ENCODE results near the gene NGEF.
A peak's percentile ranks its signal among the peaks of the same experiment; 100 is the strongest.

Gene NGEF

DNA sequence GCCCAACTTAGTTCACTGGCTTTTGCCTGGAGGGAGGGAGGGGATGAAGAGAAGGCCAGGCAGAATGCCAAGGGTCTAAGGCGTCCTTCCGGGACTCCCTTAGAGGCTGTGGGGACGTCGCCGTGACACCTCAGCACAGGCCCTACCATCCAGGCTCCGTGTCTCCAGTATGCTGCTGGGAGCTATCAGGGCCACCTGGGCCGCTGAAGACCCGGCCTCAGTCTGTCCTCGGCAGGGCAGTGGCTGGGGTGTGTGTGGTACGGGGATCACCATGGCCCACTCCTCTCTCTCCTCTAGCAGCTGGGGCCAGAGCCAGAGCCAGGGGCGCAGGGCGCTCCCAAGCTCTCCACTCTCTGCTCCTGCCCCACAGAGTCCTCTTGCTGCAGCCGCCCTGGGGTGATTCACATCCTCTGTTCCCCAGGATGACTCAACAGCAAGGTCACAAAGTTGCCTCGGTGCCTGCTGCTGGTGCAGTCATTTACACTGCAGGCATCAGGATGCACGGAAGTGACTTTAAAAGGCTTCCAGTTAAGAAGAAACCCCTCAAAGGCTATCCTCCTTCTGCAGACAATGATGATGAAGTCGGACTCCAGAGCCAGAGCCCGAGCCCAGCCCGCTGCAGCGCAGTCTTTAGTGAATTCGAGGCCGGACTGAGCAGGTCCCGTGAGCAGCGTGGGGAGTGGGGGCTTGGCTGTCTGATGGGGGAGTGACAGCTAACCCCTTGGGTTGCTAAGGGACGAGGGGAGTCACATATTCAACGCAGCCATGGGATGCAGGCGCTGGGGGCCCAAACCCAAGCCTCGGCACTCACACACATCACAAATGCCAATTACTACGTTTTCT, 111.1 kb downstream of the NGEF start:
- no peak overlapping the region for H3K4me3 ChIP-seq (ENCODE audit: low read depth, low read length)
- ChIA-PET CTCF (interaction anchor here (0.5 to 1.1 kb wide), 2 partner anchors 152 to 222 kb away, joined by 3 to 4 read pairs; no protein-coding TSS in a partner anchor), POLR2A (no interaction called here)
- H3K9me3 ChIP-seq (ENCODE audit: control insufficient read depth, insufficient read depth, low read depth, low read length) = no peaks in the 10 kb centered on the region
- TF ChIP-seq, protein P1, sequence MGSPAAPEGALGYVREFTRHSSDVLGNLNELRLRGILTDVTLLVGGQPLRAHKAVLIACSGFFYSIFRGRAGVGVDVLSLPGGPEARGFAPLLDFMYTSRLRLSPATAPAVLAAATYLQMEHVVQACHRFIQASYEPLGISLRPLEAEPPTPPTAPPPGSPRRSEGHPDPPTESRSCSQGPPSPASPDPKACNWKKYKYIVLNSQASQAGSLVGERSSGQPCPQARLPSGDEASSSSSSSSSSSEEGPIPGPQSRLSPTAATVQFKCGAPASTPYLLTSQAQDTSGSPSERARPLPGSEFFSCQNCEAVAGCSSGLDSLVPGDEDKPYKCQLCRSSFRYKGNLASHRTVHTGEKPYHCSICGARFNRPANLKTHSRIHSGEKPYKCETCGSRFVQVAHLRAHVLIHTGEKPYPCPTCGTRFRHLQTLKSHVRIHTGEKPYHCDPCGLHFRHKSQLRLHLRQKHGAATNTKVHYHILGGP (tag by site-specific recombination; IDR thresholded peaks at IDR 0.05) = no peak
- TF ChIP-seq ZIC2 (tag by site-specific recombination; IDR thresholded peaks at IDR 0.05) = peak; percentile 52
- H3K27ac ChIP-seq (ENCODE audit: extremely low read depth, low read depth, low read length) = no peak overlapping the region
- H3K4me1 ChIP-seq (ENCODE audit: control insufficient read depth, insufficient read depth, low read length) = no peaks in the 10 kb centered on the region
- peaks cover 0 to 6% of the 10 kb centered on the region in 2 experiments; a peak in 1 of 3 replicates for H3K36me3 ChIP-seq (ENCODE audit: control insufficient read depth in 2 of 2, insufficient read depth in 1 of 2, low read length in 2 of 2)

DNA sequence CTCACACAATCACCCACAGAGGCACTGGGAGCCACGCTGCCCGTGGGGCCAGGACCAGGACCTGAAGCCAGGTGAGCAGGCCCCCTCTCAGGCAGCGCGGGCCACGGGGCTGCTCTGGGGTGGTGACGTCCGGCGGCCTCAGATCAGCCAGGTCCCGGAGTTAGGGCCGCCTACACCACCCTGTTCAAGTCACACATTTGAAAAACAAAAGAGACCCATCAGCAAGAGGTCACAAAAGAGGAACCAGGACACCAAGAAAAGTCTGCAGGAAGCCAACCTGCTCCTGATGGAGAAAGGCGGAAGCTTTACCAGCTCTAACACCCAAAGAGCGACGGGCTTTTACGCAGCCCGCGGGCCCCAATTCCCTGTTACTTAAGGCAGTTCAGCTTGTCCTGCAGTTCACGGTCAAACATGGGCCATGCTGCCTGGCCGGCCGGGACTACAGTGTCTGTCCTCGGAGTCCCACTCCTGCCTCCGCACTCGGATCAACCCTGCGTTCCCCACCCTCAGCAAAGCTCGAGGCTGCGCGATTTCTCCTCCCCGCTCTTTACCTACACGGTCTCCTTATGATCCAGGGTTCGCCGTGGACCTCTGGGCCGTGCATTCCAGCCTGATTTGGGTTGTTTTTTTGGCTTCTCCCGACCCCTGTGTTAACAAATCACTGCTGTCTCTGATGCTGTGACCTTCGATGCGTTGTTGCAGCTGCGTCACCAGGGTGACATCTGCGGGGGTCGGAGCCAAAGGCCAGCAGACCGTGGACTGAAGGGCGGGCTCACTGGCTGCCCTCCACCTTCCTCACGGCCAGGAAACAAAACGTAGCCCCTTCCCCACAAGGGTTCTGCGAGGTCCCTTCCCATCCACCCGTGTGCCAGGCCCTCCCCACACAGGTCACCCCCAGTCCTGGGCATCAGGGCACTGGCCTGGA, 112.0 kb downstream of the NGEF start:
- CTCF ChIA-PET = interaction anchor here (0.5 to 1.1 kb wide), 2 partner anchors 153 to 221 kb away, joined by 3 to 4 read pairs; no protein-coding TSS in a partner anchor
- TF ChIP-seq ZNF239 (tag by site-specific recombination; IDR thresholded peaks at IDR 0.05) (no peak), ZNF292 (tag by site-specific recombination; IDR thresholded peaks at IDR 0.05; ENCODE audit: borderline replicate concordance, low read depth) (no peak), BCL11B (tag by site-specific recombination; IDR thresholded peaks at IDR 0.05; ENCODE audit: low read depth) (no peak), ZNF394 (tag by site-specific recombination; IDR thresholded peaks at IDR 0.05; ENCODE audit: borderline replicate concordance) (no peak), ZNF510 (tag by site-specific recombination; IDR thresholded peaks at IDR 0.05; ENCODE audit: insufficient replicate concordance) (no peak), ZNF426 (tag by site-specific recombination; IDR thresholded peaks at IDR 0.05) (no peak), EGR2 (tag by site-specific recombination; IDR thresholded peaks at IDR 0.05; ENCODE audit: low read depth) (no peak), ZNF112 (tag by site-specific recombination; IDR thresholded peaks at IDR 0.05) (no peak)
- TF ChIP-seq, protein P2, sequence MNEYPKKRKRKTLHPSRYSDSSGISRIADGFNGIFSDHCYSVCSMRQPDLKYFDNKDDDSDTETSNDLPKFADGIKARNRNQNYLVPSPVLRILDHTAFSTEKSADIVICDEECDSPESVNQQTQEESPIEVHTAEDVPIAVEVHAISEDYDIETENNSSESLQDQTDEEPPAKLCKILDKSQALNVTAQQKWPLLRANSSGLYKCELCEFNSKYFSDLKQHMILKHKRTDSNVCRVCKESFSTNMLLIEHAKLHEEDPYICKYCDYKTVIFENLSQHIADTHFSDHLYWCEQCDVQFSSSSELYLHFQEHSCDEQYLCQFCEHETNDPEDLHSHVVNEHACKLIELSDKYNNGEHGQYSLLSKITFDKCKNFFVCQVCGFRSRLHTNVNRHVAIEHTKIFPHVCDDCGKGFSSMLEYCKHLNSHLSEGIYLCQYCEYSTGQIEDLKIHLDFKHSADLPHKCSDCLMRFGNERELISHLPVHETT (tag by site-specific recombination; IDR thresholded peaks at IDR 0.05) = no peak
- TF ChIP-seq, protein P3, sequence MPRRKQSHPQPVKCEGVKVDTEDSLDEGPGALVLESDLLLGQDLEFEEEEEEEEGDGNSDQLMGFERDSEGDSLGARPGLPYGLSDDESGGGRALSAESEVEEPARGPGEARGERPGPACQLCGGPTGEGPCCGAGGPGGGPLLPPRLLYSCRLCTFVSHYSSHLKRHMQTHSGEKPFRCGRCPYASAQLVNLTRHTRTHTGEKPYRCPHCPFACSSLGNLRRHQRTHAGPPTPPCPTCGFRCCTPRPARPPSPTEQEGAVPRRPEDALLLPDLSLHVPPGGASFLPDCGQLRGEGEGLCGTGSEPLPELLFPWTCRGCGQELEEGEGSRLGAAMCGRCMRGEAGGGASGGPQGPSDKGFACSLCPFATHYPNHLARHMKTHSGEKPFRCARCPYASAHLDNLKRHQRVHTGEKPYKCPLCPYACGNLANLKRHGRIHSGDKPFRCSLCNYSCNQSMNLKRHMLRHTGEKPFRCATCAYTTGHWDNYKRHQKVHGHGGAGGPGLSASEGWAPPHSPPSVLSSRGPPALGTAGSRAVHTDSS (tag by site-specific recombination; IDR thresholded peaks at IDR 0.05) = no peak
- TF ChIP-seq, protein P4, sequence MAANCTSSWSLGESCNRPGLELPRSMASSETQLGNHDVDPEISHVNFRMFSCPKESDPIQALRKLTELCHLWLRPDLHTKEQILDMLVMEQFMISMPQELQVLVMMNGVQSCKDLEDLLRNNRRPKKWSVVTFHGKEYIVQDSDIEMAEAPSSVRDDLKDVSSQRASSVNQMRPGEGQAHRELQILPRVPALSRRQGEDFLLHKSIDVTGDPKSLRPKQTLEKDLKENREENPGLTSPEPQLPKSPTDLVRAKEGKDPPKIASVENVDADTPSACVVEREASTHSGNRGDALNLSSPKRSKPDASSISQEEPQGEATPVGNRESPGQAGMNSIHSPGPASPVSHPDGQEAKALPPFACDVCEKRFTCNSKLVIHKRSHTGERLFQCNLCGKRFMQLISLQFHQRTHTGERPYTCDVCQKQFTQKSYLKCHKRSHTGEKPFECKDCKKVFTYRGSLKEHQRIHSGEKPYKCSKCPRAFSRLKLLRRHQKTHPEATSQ (tag by site-specific recombination; IDR thresholded peaks at IDR 0.05) = no peak
- peaks cover 0 to 6% of the 10 kb centered on the region in 2 experiments; a peak in 1 of 3 replicates for H3K36me3 ChIP-seq (ENCODE audit: control insufficient read depth in 2 of 2, insufficient read depth in 1 of 2, low read length in 2 of 2)
- H3K27ac ChIP-seq (ENCODE audit: extremely low read depth, low read depth, low read length) = no peak overlapping the region
- no peaks in the 10 kb centered on the region for H3K4me1 ChIP-seq (ENCODE audit: control insufficient read depth, insufficient read depth, low read length)
- H3K4me3 ChIP-seq (ENCODE audit: low read depth, low read length) = no peak overlapping the region
- no peaks in the 10 kb centered on the region for H3K9me3 ChIP-seq (ENCODE audit: control insufficient read depth, insufficient read depth, low read depth, low read length)
- POLR2A ChIA-PET = no interaction called here

Data from HEK293 (cell line).